SK-N-SH (cell line): Measurements from ENCODE around the gene HOXC11. TPM values are rescaled to one million over a fixed set of nuclear protein-coding genes. Genes with fewer than 3 reads are reported as not detected.

ENCODE experiments used
- CTCF ChIA-PET: fragments of 300-600, 350-600 bp; formaldehyde crosslinking; extraction: SDS; loops from one replicate; lab custom pipeline; 2021; lab: Yijun Ruan, JAX
- POLR2A ChIA-PET: fragments of 350-600 bp; sonication (Branson Sonifier 250); formaldehyde crosslinking; extraction: SDS; loops from one replicate; lab custom pipeline; 2020; ENCODE audit warnings: antibody characterized with exemption, inconsistent platforms; lab: Yijun Ruan, JAX
- DNase-seq: peaks from one replicate; pipeline ENCODE4 v3.0.0; 2012
- H2AFZ ChIP-seq: fragments of 200-600 bp; sonication (generic); 2 replicates; pipeline ENCODE4 v1.8.1; 2016; ENCODE audit warnings: antibody characterized with exemption, mild to moderate bottlenecking, low read depth
- H3F3A ChIP-seq: fragments of 200-600 bp; sonication (generic); replicated peaks from 2 replicates; pipeline ENCODE3; 2016; ENCODE audit warnings: antibody characterized with exemption, mild to moderate bottlenecking; ENCODE audit not compliant: insufficient read depth
- H3K27ac ChIP-seq, 2 experiments: fragments of 200-500 bp in 1 of 2; fragments of 200-600 bp in 1 of 2; sonication (Bioruptor generic) in 1 of 2; sonication (generic), shearing (Covaris generic) in 1 of 2; 2 replicates each; pipeline versions ENCODE4 v1.5.1 to v1.6.1; 2014 to 2016; ENCODE audit warnings: low read depth in 2 of 2, inconsistent platforms in 1 of 2, low read length in 1 of 2, mild to moderate bottlenecking in 1 of 2, mixed read lengths in 1 of 2
- H3K27me3 ChIP-seq: fragments of 200-600 bp; sonication (generic), shearing (Covaris generic); 2 replicates; pipeline ENCODE4 v1.6.1; 2016; ENCODE audit warnings: mixed run types; ENCODE audit not compliant: insufficient read depth
- H3K36me3 ChIP-seq, 2 experiments: fragments of 200-500 bp in 1 of 2; fragments of 200-600 bp in 1 of 2; sonication (Bioruptor generic) in 1 of 2; sonication (generic) in 1 of 2; replicated peaks in 1 of 2; 2 replicates each; pipeline versions ENCODE3 to v1.5.1; 2014 to 2016; ENCODE audit warnings: low read length in 1 of 2, mild to moderate bottlenecking in 1 of 2; ENCODE audit not compliant: insufficient read depth in 2 of 2, control insufficient read depth in 1 of 2
- H3K4me1 ChIP-seq, 2 experiments: fragments of 200-500 bp in 1 of 2; fragments of 200-600 bp in 1 of 2; sonication (Bioruptor generic) in 1 of 2; sonication (generic), shearing (Covaris generic) in 1 of 2; 2 replicates each; pipeline versions ENCODE4 v1.5.1 to v1.6.1; 2014 to 2016; ENCODE audit warnings: low read depth in 1 of 2, low read length in 1 of 2, mixed run types in 1 of 2; ENCODE audit not compliant: insufficient read depth in 2 of 2, control insufficient read depth in 1 of 2
- H3K4me2 ChIP-seq: fragments of 200-600 bp; sonication (generic), shearing (Covaris generic); 2 replicates; pipeline ENCODE4 v1.6.1; 2017; ENCODE audit warnings: mixed run types
- H3K4me3 ChIP-seq, 2 experiments: fragments of 200-500 bp in 1 of 2; fragments of 200-600 bp in 1 of 2; sonication (Bioruptor generic) in 1 of 2; sonication (generic), shearing (Covaris generic) in 1 of 2; 2 replicates each; pipeline versions ENCODE4 v1.5.1 to v1.8.1; 2014 to 2016; ENCODE audit warnings: low read depth in 2 of 2, inconsistent platforms in 1 of 2, low read length in 1 of 2, mild to moderate bottlenecking in 1 of 2, mixed read lengths in 1 of 2, moderate library complexity in 1 of 2
- H3K79me2 ChIP-seq: fragments of 200-600 bp; sonication (generic); 2 replicates; pipeline ENCODE4 v1.8.1; 2017; ENCODE audit warnings: mild to moderate bottlenecking; ENCODE audit not compliant: insufficient read depth
- H3K9ac ChIP-seq: fragments of 200-600 bp; sonication (generic); 2 replicates; pipeline ENCODE4 v1.6.1; 2017; ENCODE audit warnings: mixed run types
- H3K9me2 ChIP-seq: fragments of 200-600 bp; sonication (generic); 2 replicates; pipeline ENCODE4 v1.6.1; 2017; ENCODE audit warnings: mixed run types
- H3K9me3 ChIP-seq: fragments of 200-600 bp; sonication (generic); 2 replicates; pipeline ENCODE4 v1.6.1; 2017; ENCODE audit warnings: mixed run types, mild to moderate bottlenecking, moderate library complexity
- H4K20me1 ChIP-seq: fragments of 200-600 bp; sonication (generic); 2 replicates; pipeline ENCODE4 v1.6.1; 2017; ENCODE audit warnings: mild to moderate bottlenecking, mixed run types; ENCODE audit not compliant: insufficient read depth
- EZH2phosphoT487 ChIP-seq: fragments of 200-600 bp; sonication (generic); IDR thresholded peaks from 2 replicates; pipeline ENCODE4 v1.6.1; 2017; ENCODE audit warnings: low read depth, mixed run types, mild to moderate bottlenecking, antibody characterized with exemption, moderate library complexity, borderline replicate concordance
- FOXM1 ChIP-seq: IDR thresholded peaks from 2 replicates; pipeline ENCODE4 v1.4.0; 2012; ENCODE audit warnings: low read depth, mild to moderate bottlenecking
- GABPA ChIP-seq: IDR thresholded peaks from 2 replicates; pipeline ENCODE4 v1.4.0; 2012; ENCODE audit warnings: low read depth, mild to moderate bottlenecking
- RAD21 ChIP-seq: IDR thresholded peaks from 2 replicates; pipeline ENCODE4 v1.6.1; 2012; ENCODE audit warnings: mild to moderate bottlenecking, low read length
- RXRA ChIP-seq: IDR thresholded peaks from 2 replicates; pipeline ENCODE4 v1.4.0; 2012; ENCODE audit warnings: low read depth, mild to moderate bottlenecking, borderline replicate concordance
- YY1 ChIP-seq: IDR thresholded peaks from 2 replicates; pipeline ENCODE4 v1.4.0; 2012; ENCODE audit warnings: low read depth, mild to moderate bottlenecking
- WGBS: methylation state at CpG from one replicate; pipeline ENCODE4 v1.1.6; 2017; ENCODE audit warnings: low lambda C conversion rate; 5-methylcytosine and 5-hydroxymethylcytosine counted together
- polyA plus RNA-seq, 3 experiments: library from polyadenylated mRNA; depleted of rRNA; stranded (reverse); fragments of >200 nt; gene quantifications; 2 replicates each; pipeline ENCODE4 v1.2.3, GENCODE V29; 2012

Gene HOXC11
- polyA plus RNA-seq, 1 of the 3 experiments (the other 2 are of a cell fraction), result not detected

GRCh38 chr12:53973236-53974042 is 513 bp downstream of the HOXC11 start:
- H3K79me2 ChIP-seq, result no peaks in the 10 kb centered on the region
- no peak overlapping the region for H3K9ac ChIP-seq
- CTCF ChIA-PET, result interaction anchor here (0.9 to 12.7 kb wide), 3 partner anchors 15 to 234 kb away, joined by 3 to 134 read pairs (median 5); partner anchors contain the start of gene HOXC10
- TF ChIP-seq FOXM1 (no peak), EZH2phosphoT487 (peak; percentile 97)
- peaks cover 0 to 2% of the 10 kb centered on the region in 2 experiments; a peak in 1 of 4 replicates for H3K4me1 ChIP-seq
- H3K36me3 ChIP-seq, result no peaks in the 10 kb centered on the region
- H3K4me2 ChIP-seq, result peak overlapping the region; percentile 24; the same call in 1 of the 2 replicates
- H3F3A ChIP-seq, result peaks cover 3% of the 10 kb centered on the region
- no peak for DNase-seq
- POLR2A ChIA-PET, result no interaction called here
- H3K9me2 ChIP-seq, result no peaks in the 10 kb centered on the region
- no peak overlapping the region; the same call in 1 of the 2 replicates for H2AFZ ChIP-seq
- no peak overlapping the region for H3K4me3 ChIP-seq
- WGBS, result 18% methylated on average over 41 of the region's 71 CpGs
- H3K27me3 ChIP-seq, result peaks cover 98% of the 10 kb centered on the region
- H3K9me3 ChIP-seq, result no peaks in the 10 kb centered on the region
- 0 out of 2 replicates have a peak, but pooled peaks cover 2% of the 10 kb centered on the region for H4K20me1 ChIP-seq
- no peak overlapping the region for H3K27ac ChIP-seq

DNA sequence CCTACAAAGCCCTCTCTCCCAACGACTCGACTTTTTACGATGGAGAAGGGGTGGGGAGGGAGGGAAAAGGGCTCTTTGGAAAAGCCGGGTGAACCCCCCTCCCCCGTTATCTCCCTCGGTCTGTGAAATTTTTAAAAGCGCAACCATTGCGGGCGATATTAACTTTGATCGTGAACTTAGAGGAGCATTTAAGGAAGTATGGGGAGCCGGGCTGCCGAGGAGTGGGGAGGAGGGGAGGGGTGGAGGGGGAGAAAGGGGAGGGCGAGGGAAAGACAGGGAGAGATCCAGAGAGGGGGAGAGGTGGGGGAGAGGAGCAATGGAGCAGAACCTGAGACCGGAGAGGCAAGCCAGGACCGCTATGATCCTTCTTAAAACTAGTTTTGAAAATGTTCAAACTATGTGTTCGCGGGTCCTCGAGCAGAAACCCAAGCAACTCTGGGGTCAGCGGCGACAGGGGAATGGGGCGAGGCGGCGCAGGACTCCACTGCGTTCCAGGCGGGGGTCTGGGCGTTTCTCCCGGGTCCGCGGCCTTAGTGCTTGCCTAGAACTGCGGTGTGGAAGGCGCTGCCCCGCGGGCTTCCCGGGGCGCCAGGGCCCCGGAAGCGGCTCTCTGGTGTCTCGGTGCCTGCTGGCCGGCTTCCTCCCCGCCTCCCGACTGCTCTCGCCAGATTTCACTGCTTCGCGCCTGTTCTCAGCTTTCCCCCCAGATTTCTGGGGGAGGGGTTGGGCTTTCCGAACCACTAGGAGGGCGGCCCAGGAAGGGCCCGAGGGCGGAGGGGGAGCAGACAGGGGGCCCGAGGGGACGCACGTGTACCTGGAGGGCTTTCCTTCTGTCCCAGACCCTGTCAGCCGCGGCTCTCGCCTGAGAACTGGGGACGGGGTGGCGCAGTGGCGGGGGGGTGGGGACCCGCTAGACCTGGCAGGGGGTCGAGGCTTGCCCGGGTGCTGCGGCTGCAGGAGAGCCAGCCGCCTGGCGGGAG is 1.4 kb downstream of the HOXC11 start, which contains the start of gene HOTAIR:
HOTAIR (minus strand) TSS at position 871 of the 980 bp plus-strand sequence.
- no peaks in the 10 kb centered on the region for H3K9me2 ChIP-seq
- POLR2A ChIA-PET, result no interaction called here
- DNase-seq, result peak; percentile 63
- WGBS, result 7% methylated on average over 25 of the region's 63 CpGs
- no peak within 1 kb of the TSS for H3K9ac ChIP-seq
- H2AFZ ChIP-seq, result peak within 1 kb of the TSS; percentile 41; the same call in 1 of the 2 replicates
- peaks cover 3% of the 10 kb centered on the region for H3F3A ChIP-seq
- H4K20me1 ChIP-seq, result 0 out of 2 replicates have a peak, but pooled peaks cover 2% of the 10 kb centered on the region
- H3K27ac ChIP-seq, result no peak within 1 kb of the TSS
- no peaks in the 10 kb centered on the region for H3K36me3 ChIP-seq
- peaks cover 98% of the 10 kb centered on the region for H3K27me3 ChIP-seq
- CTCF ChIA-PET, result interaction anchor here (12.7 kb wide), 1 partner anchor 14 kb away, joined by 134 read pairs; the partner anchor contains the start of gene HOXC10
- no peaks in the 10 kb centered on the region for H3K79me2 ChIP-seq
- H3K9me3 ChIP-seq, result no peaks in the 10 kb centered on the region
- TF ChIP-seq EZH2phosphoT487 (peak; percentile 79; the same call in 1 of the 2 replicates), GABPA (no peak)
- H3K4me2 ChIP-seq, result peak within 1 kb of the TSS; percentile 56; the same call in 1 of the 2 replicates
- peaks cover 0 to 2% of the 10 kb centered on the region in 2 experiments; a peak in 2 of 4 replicates for H3K4me1 ChIP-seq
- H3K4me3 ChIP-seq, result no peak within 1 kb of the TSS; a peak in 1 of 4 replicates

- H3K9ac ChIP-seq, result no peak overlapping the region
- H3F3A ChIP-seq, result peaks cover 3% of the 10 kb centered on the region
- H3K4me1 ChIP-seq, result peaks cover 0 to 2% of the 10 kb centered on the region in 2 experiments; a peak in 2 of 4 replicates
- CTCF ChIA-PET, result interaction anchor here (1.7 to 12.7 kb wide), 3 partner anchors 13 to 239 kb away, joined by 5 to 134 read pairs (median 15); partner anchors contain the start of gene HOXC10
- no peak overlapping the region for H3K27ac ChIP-seq
- H3K79me2 ChIP-seq, result no peaks in the 10 kb centered on the region
- no peaks in the 10 kb centered on the region for H3K9me2 ChIP-seq
- H4K20me1 ChIP-seq, result 0 out of 2 replicates have a peak, but pooled peaks cover 2% of the 10 kb centered on the region
- no peak for DNase-seq
- peak overlapping the region; percentile 56; the same call in 1 of the 2 replicates for H3K4me2 ChIP-seq
- no peaks in the 10 kb centered on the region for H3K9me3 ChIP-seq
- peaks cover 98% of the 10 kb centered on the region for H3K27me3 ChIP-seq
- POLR2A ChIA-PET, result no interaction called here
- H3K4me3 ChIP-seq, result no peak overlapping the region
- no peak overlapping the region for H2AFZ ChIP-seq
- no peaks in the 10 kb centered on the region for H3K36me3 ChIP-seq
- WGBS, result 17% methylated on average over 25 of the region's 25 CpGs
- TF ChIP-seq EZH2phosphoT487, result 0 out of 2 replicates have a peak, but pooled peaks have one; percentile 4
- TF ChIP-seq YY1, result no peak
- TF ChIP-seq RXRA, result no peak
- TF ChIP-seq RAD21, result no peak
These were observed 2.1 kb downstream of the HOXC11 start for GRCh38 chr12:53975064-53975471.
